CD4-positive, alpha-beta T cell treated with Interleukin-4 for 1 hour (primary cell): Measurements from ENCODE around the gene TTLL3.
"Not testable (repeated sequence)": the region's sequence is repeated elsewhere in the genome, so short reads cannot be mapped to it uniquely, and the experiment has no call there.

Experiments used
- DNase-seq, 2 donors: peaks; one replicate each; pipeline ENCODE4 v3.0.0-alpha.2; 2020 to 2022

The TTLL3 gene

DNA sequence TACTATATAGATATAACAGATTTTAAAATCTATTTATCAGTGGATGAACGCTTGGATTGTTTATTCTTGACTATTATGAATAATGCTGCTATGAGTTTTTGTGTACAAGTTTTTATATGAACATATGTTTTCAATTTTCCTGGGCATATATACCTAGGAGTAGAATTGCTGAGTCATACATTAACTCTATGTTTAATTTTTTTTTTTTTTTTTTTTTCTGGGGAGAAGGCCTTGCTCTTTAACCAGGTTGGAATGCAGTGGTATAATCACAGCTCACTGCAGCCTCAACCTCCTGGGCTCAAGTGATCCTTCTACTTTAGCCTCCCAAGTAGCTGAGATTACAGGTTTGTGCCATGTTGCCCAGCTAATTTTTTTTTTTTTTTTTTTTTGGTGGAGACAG lies 60.9 kb downstream of the TTLL3 start:
- no peak for DNase-seq

DNA sequence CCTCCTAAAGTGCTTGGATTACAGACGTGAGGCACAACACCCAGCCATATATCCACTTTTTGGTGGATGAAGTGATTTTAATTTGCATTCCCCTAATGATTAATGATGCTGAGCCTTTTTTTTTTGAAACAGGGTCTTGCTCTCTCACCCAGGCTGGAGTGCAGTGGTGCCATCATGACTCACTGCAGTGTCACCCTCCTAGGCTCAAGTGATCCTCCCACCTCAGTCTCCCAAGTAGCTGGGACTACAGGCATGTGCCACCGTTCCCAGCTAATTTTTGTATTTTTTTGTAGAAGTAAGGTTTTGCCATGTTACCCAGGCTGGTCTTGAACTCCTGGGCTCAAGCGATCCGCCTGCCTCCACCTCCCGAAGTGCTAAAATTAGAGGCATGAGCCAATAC lies 62.0 kb downstream of the TTLL3 start:
- not testable (repeated sequence) for DNase-seq

DNA sequence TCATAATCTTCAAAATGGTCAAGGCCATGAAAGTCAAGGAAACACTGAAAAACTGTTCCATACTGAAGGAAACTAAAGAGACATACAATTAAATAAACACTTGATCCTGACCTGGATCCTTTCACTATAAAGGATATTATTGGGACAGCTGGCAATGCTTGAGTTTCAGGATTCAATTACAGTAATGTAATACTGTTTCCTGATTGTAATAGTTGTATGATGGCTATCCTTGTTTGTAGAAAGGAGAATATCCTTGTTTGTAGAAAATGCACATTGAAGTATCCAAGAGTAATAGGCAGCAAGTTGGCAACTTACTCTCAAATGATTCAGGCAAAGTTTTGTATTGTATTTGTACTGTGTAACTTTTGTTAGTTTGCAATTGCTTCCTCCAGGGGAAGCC lies 65.4 kb downstream of the TTLL3 start:
- no peak for DNase-seq

DNA sequence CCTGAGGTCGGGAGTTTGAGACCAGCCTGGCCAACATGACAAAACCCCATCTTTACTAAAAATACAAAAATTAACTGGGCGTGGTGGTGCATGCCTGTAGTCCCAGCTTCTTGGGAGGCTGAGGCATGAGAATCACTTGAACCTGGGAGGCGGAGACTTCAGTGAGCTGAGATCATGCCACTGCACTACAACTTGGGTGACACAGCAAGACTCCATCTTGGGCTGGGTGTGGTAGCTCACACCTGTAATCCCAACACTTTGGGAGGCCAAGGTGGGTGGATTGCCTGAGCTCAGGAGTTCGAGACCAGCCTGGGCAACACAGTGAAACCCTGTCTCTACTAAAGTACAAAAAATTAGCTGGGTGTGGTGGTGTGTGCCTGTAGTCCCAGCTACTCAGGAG lies 66.2 kb downstream of the TTLL3 start:
- DNase-seq, result not testable (repeated sequence)

DNA sequence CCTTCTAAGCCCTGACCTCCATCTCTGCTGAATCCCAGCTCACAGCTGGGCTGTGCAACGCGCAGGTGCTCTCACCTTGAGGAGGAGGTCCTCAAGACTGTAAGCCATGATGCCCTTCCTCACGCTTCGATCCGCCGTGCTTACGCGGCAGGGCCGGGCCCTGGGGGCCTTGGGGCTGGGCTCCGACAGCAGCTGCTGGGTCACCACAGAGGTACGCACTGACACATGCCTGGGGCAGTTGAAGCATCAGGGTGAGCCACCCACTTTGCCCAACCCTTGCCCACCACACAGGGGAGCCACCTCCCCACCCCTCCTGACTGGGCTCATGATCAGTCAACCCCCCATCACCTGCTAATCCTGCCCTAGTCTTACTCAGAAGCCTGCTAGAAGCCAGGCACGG lies 66.9 kb downstream of the TTLL3 start:
- no peak for DNase-seq

DNA sequence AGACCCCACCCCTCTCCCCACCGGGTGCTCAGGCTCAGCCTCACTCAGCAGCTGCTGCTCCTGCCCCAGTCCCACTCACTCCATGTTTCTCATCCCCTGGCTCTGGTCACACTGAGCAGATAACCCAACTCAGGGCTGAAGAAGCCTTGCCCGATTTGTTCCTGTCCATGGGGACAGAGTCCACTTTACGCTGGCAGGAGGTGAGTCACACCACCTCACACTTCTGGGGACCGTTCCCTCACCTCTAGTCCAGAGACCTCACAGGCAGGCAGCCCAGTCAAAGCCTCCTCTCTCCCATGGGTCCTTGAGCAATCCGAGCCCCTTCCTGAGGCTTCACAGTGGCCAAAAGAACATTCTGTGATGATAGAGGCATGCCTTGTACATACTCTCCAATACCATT lies 68.6 kb downstream of the TTLL3 start:
- DNase-seq, result no peak

DNA sequence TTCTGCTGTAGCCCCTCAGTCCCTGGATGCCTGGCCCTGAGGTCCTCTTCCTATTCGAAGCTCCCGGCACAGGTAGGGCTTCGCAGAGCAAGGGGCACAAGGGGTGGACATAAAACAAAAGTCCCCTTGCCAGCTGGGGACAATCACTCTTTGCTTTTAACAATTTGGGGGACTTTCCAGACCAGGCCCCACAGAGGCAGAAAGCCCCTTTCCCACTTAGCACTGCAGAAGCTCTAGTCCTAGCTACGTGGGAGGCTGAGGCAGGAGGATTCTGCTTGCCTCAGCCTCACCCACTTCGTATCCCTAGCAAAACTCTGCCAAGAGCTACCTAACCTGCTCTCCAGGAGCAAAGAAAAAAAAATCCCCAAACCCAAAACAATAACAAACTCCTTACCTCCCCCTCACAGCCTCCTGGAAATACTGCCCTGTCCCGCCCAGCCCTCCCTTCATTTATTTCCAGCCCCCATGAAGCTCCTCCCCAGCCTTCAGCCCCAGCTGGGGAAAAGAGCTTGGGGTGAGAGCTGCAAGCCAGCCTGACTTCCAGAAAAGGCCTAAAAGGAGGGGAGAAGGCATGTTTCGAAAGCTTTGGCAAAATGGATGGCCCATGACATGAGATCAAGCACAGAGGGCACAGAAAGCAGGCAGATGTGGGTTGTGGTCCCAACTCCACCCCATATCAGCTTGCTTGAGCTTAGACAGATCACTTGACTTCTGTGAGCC lies 69.9 kb downstream of the TTLL3 start, which contains the start of gene CIDEC:
Gene CIDEC (minus strand): TSS at position 424 of the 720 bp plus-strand sequence. CDS start 1,767 bp downstream, outside the sequence.
- no peak for DNase-seq

DNA sequence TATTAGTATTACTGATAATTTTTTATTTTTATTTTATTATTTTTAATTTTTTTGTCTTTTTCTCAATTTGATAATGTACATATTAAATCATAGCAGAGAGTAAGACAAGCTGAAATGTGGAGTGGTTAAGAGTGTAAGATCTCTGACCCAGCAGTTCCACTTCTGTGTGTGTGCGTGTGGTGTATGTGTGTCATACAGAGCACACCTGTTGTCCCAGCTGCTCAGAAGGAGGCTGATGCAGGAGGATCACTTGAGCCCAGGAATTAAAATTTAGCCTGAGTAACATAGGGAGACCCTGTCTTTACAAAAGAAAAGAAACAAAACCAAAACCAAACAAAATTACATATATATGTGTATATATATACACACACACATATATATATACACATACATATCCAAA lies 71.4 kb downstream of the TTLL3 start:
- DNase-seq, result no peak

DNA sequence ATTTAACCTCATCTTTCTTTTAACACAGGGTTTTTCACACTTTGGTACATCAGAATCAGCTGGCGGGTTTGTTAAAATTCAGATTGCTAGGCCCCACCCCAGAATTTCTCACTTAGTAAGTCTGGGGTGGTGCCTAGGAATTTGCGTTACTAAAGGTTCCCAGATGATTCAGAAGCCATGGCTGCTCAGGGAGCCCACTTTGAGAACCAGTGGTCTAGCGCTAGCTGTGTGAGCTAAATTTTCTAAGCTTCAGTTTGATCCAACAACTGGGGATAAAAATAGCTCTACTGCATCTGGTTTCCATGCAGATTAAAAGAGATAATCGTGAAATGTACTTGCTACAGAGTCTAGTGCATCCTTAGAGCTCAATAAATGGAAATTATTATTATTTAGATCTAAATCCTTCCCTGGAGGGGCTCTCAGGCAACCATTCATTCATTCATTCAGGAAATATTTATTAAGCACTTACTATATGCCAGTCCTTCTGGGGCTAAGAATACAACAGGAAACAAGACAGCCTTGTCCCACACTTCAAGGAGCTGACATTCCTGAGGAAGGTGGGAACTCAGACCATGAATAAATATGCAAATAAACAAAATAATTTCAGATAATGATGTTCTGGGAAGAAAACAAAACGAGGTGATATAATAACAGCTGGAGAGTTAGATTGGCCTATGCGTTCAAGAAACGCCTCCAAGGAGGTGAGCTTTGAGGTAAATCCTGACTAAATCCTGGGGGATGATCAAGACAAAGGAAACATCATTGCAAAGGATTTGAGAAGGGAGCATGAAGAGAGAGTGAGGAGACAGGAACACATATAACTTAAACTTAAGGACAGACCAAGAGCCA lies 73.9 kb downstream of the TTLL3 start:
- no peak for DNase-seq

DNA sequence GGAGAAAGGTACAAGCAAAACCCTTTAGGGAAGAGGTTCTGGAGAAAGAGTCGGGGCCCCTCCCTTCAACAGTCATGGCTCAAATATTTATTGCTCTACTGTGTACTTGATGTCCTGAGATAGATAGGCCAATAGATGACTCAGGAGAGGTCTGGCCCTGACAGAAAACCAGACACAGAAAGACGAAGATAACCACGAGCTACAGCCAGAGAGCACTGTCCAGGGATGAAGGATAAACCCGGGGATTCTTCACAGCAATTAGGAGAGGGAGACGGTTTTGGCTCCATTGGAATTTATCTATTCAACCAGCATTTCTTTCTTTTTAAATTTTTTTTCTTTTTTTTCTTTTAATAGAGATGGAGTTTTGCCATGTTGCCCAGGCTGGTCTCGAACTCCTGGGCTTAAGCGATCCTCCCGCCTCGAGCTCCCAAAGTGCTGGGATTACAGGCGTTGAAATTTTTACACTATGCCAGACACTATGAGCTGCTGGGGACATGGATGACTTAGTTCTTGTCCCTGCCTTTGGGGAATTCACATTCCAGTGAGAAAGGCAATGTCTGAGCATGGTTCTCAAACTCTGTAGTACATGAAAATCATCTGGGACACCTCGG lies 74.6 kb downstream of the TTLL3 start:
- DNase-seq, result no peak
